ENCODE data around the gene GLG1.

- no peak for TF ChIP-seq POLR2A (IDR thresholded peaks at IDR 0.05; ENCODE audit: low read length)
- no peak for TF ChIP-seq GATA1 (IDR thresholded peaks at IDR 0.05; ENCODE audit: low read depth, low read length)
These were observed 14.1 kb downstream of the GLG1 start for GRCh38 chr16:74592847-74593246.
